ENCODE data around the gene TTC32. TPM values are rescaled to one million over a fixed set of nuclear protein-coding genes. Genes with fewer than 3 reads are reported as not detected.

The TTC32 gene
- total RNA-seq (2012; rRNA removed) = 1.1 and 1.9 TPM in 2 replicates
- 2.5 and 3.9 TPM in 2 replicates for polyA plus RNA-seq (2012; rRNA removed)
- polyA plus RNA-seq (2012; cell fraction: cytosol; rRNA removed) = 1.1 and 1.5 TPM in 2 replicates
- 7.9 and 15.0 TPM in 2 replicates for polyA plus RNA-seq (2012; cell fraction: nucleus; rRNA removed; ENCODE audit: low replicate concordance)
- percentile 64 among the genes with signal in this experiment for Bru-seq, nascent RNA
- percentile 41 among the genes with signal in this experiment for BruChase-seq, experiment 1, labeled RNA remaining after a 6-hour chase
- BruChase-seq, experiment 2, labeled RNA remaining after a 2-hour chase = percentile 55 among the genes with signal in this experiment
- long read RNA-seq, partial matches to known transcripts = 0 of 4 reads
- long read RNA-seq, other reads (novel, unspliced or antisense) = 3 of 4 reads

- H3K27ac ChIP-seq (ENCODE audit: insufficient read depth, low read length) = peak within 1 kb of the TSS; percentile 95
- peaks cover 10% of the 10 kb centered on the region; the same call in 1 of the 2 replicates for H4K20me1 ChIP-seq (ENCODE audit: insufficient read depth, low read length)
- H3K4me3 ChIP-seq (ENCODE audit: insufficient read depth, low read depth, low read length) = peak within 1 kb of the TSS; percentile 76
- peak within 1 kb of the TSS; percentile 91 for H3K56ac ChIP-seq (ENCODE audit: extremely low read depth, insufficient read depth, low read length)
- peak within 1 kb of the TSS; percentile 100 for H2BK15ac ChIP-seq (ENCODE audit: low read depth, low read length)
- ChIA-PET CTCF (no interaction called here), POLR2A (ENCODE audit: unreplicated experiment) (no interaction called here)
- intact Hi-C loops (cut with micrococcal nuclease) = no loop called here
- peaks cover 17 to 35% of the 10 kb centered on the region in 2 experiments for H3K79me1 ChIP-seq (ENCODE audit: low read depth in 1 of 2, low read length in 2 of 2)
- peak within 1 kb of the TSS; percentile 100 for H3K4me2 ChIP-seq (ENCODE audit: low read depth, low read length)
- H3K18ac ChIP-seq (ENCODE audit: low read depth, low read length) = peak within 1 kb of the TSS; percentile 95
- no peaks in the 10 kb centered on the region for H3K27me3 ChIP-seq (ENCODE audit: control insufficient read depth, insufficient read depth, low read length)
- peak within 1 kb of the TSS; percentile 99 for H4K91ac ChIP-seq (ENCODE audit: insufficient read depth, low read depth, low read length)
- peak within 1 kb of the TSS; percentile 99 for H2BK120ac ChIP-seq (ENCODE audit: low read depth, low read length)
- no peaks in the 10 kb centered on the region; the same call in 1 of the 2 replicates for H3K9me1 ChIP-seq (ENCODE audit: insufficient read depth, low read length)
- BruUV-seq (replicated peaks) = no TSS peak
- H2BK20ac ChIP-seq (ENCODE audit: low read depth, low read length) = peak within 1 kb of the TSS; percentile 95
- in situ Hi-C loops (cut with MboI; ENCODE audit: low sequenced_read_pairs) = no loop called here
- dilution Hi-C loops (cut with HindIII; ENCODE audit: low sequenced_read_pairs, unreplicated experiment) = no loop called here
- H4K8ac ChIP-seq (ENCODE audit: low read depth in 2 of 2, low read length in 2 of 2) = peak within 1 kb of the TSS; percentile 94 to 100
- TF ChIP-seq CEBPB (IDR thresholded peaks at IDR 0.05; ENCODE audit: low read depth, low read length) = no peak
- TF ChIP-seq MAZ (IDR thresholded peaks at IDR 0.05; ENCODE audit: borderline replicate concordance, low read depth, low read length) = peak; percentile 26; the same call in 1 of the 2 replicates
- TF ChIP-seq MAFK (IDR thresholded peaks at IDR 0.05; ENCODE audit: low read depth, low read length) = no peak
- no peak for TF ChIP-seq CTCF (conservative IDR thresholded peaks at IDR 0.05; ENCODE audit: low read depth, low read length)
- TF ChIP-seq RCOR1 (IDR thresholded peaks at IDR 0.05; ENCODE audit: insufficient replicate concordance, low read length) = no peak
- no peak for TF ChIP-seq RAD21 (IDR thresholded peaks at IDR 0.05; ENCODE audit: low read length)
- TF ChIP-seq NFE2L2 (IDR thresholded peaks at IDR 0.05; ENCODE audit: low read depth, low read length) = no peak
- no peak for TF ChIP-seq RFX5 (IDR thresholded peaks at IDR 0.05; ENCODE audit: low read depth, low read length)
- TF ChIP-seq BHLHE40 (IDR thresholded peaks at IDR 0.05; ENCODE audit: low read depth, low read length) = 0 out of 2 replicates have a peak, but pooled peaks have one; percentile 3
- TF ChIP-seq POLR2A (IDR thresholded peaks at IDR 0.05; ENCODE audit: low read depth, low read length) = peak; percentile 81
- TF ChIP-seq MXI1 (IDR thresholded peaks at IDR 0.05; ENCODE audit: borderline replicate concordance, low read depth, low read length) = no peak
- H3K4me1 ChIP-seq (ENCODE audit: control insufficient read depth, insufficient read depth, low read length) = peaks cover 11% of the 10 kb centered on the region
- H3K9me3 ChIP-seq (ENCODE audit: control insufficient read depth, insufficient read depth, low read length) = no peaks in the 10 kb centered on the region
- H2AK5ac ChIP-seq (ENCODE audit: low read depth, low read length) = peak within 1 kb of the TSS; percentile 50
- WGBS, 2 experiments (ENCODE audit: extremely low coverage in 2 of 2, insufficient read length in 1 of 2) = 0% methylated on average over 16 of the region's 65 CpGs; no CpG with 5 or more reads in 1 of the 2 experiments
- peak within 1 kb of the TSS; percentile 98 for H3K23ac ChIP-seq (ENCODE audit: low read depth, low read length)
- peak within 1 kb of the TSS; percentile 93 for H3K9ac ChIP-seq (ENCODE audit: low read depth, low read length)
- peak within 1 kb of the TSS; percentile 99 for H2AFZ ChIP-seq (replicated peaks; ENCODE audit: low read length, poor library complexity)
- peak within 1 kb of the TSS; percentile 91 for H2AK9ac ChIP-seq (replicated peaks; ENCODE audit: low read depth, low read length, poor library complexity)
- H4K5ac ChIP-seq (ENCODE audit: low read depth, low read length) = peak within 1 kb of the TSS; percentile 99
- H3K36me3 ChIP-seq (ENCODE audit: control insufficient read depth, insufficient read depth, low read length) = 0 out of 2 replicates have a peak, but pooled peaks cover 1% of the 10 kb centered on the region
- H3K14ac ChIP-seq (replicated peaks; ENCODE audit: low read depth, low read length) = peak within 1 kb of the TSS; percentile 99
- peak within 1 kb of the TSS; percentile 99 for H3K4ac ChIP-seq (ENCODE audit: low read depth, low read length)
- ATAC-seq (ENCODE audit: low read depth) (peak; percentile 96), DNase-seq (peak; percentile 94)
- H2BK5ac ChIP-seq (ENCODE audit: low read depth, low read length, poor library complexity, severe bottlenecking) = peak within 1 kb of the TSS; percentile 95
Observed at GRCh38 chr2:19901442-19902215, at the start of gene TTC32. Gene TTC32 (minus strand): TSS chr2:19901983. CDS start chr2:19901854, 129 bp downstream.

Data from IMR-90 (cell line).